ENCODE data around the gene FBRS.

FBRS gene

DNA sequence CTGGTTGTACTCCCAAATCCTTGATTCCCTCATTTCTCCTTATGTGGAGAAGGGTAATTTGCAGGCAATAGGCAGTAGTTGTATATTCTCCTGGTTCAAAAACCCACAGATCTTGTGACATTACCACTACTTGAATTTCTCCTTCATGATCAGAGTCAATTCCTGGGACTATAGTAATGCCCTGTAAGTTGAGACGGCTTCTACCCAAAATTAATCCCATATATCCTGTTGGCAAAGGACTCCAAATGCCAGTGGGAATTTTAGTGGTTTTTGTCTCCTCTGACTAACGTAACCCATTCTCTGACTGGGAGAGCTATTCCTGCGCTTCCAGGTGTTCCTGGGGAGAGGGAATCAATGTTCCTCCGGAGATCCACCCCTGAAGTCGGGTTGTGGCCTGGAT is 36.5 kb upstream of the FBRS start:
- Histone ChIP-seq H2AK5ac (ENCODE audit: low read length, severe bottlenecking) (no peak overlapping the region), H2BK120ac (ENCODE audit: low read depth, low read length) (no peak overlapping the region), H3K9me3 (ENCODE audit: control insufficient read depth, low read length) (no peaks in the 10 kb centered on the region), H3K36me3 (ENCODE audit: control insufficient read depth in 1 of 2, insufficient read depth in 2 of 2, low read depth in 1 of 2, low read length in 2 of 2) (no peaks in the 10 kb centered on the region), H4K91ac (ENCODE audit: low read length) (no peak overlapping the region), H3K27ac (ENCODE audit: low read length, poor library complexity, severe bottlenecking) (no peak overlapping the region), H3K4me1 (ENCODE audit: control insufficient read depth, insufficient read depth, low read depth, low read length) (peaks cover 5% of the 10 kb centered on the region), H3K4me2 (ENCODE audit: low read length, poor library complexity, severe bottlenecking) (no peak overlapping the region), H3K9ac (ENCODE audit: low read length) (no peak overlapping the region), H3K27me3 (ENCODE audit: control insufficient read depth in 1 of 2, insufficient read depth in 1 of 2, low read length in 2 of 2) (peaks cover 3 to 16% of the 10 kb centered on the region in 2 experiments), H3K79me1 (replicated peaks; ENCODE audit: low read length, poor library complexity, severe bottlenecking) (no peaks in the 10 kb centered on the region), H3K18ac (ENCODE audit: low read depth in 1 of 2, low read length in 2 of 2) (no peak overlapping the region), H4K8ac (ENCODE audit: low read length) (no peak overlapping the region), H2BK12ac (ENCODE audit: low read length in 2 of 2) (no peak overlapping the region), H2BK15ac (ENCODE audit: low read depth, poor library complexity, severe bottlenecking) (no peak overlapping the region), H3K4me3 (ENCODE audit: insufficient read depth in 1 of 2, low read depth in 1 of 2, low read length in 2 of 2) (no peak overlapping the region), H3K14ac (ENCODE audit: low read length in 2 of 2) (no peak overlapping the region), H3K4ac (ENCODE audit: low read depth in 1 of 2, low read length in 2 of 2) (no peak overlapping the region), H3K23ac (ENCODE audit: low read length in 2 of 2) (no peak overlapping the region), H2BK5ac (ENCODE audit: low read depth, low read length, poor library complexity, severe bottlenecking) (no peak overlapping the region), H2AFZ (ENCODE audit: low read depth, low read length) (no peak overlapping the region)
- no peak for DNase-seq
- 79% methylated on average over 5 of the region's 5 CpGs for WGBS

DNA sequence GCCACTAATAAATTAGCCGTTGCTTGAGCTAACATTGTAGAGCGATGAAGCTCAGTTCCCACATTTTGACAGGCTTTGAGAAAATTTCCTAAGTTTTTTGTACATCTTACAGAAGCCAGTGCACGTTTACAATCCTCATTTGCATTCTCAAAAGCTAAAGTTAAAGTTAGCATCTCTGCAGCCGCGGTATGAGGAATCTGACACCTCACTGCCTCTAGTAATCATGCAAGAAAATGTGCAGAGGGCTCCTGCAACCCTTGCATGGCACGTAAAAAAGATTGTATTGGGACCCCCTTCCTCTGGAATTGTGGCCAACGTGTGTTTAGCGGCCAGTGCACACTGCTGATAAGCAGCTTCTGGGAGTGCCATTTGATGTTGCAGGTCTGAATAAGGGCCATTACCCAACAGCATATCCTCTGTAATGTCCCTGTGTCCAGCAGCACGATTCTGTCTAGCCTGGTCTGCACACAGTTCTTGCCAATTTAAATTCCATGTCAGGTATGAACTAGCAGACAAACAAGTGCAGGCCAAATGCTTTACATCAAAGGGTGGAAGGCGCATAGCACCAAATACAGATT is 35.7 kb upstream of the FBRS start:
- H4K91ac ChIP-seq (ENCODE audit: low read length), result no peak overlapping the region
- H3K9me3 ChIP-seq (ENCODE audit: control insufficient read depth, low read length), result no peaks in the 10 kb centered on the region
- 68% methylated on average over 9 of the region's 10 CpGs for WGBS
- H3K4me1 ChIP-seq (ENCODE audit: control insufficient read depth, insufficient read depth, low read depth, low read length), result peaks cover 5% of the 10 kb centered on the region
- no peak overlapping the region for H3K4ac ChIP-seq (ENCODE audit: low read depth in 1 of 2, low read length in 2 of 2)
- H2BK5ac ChIP-seq (ENCODE audit: low read depth, low read length, poor library complexity, severe bottlenecking), result no peak overlapping the region
- no peak overlapping the region for H2AK5ac ChIP-seq (ENCODE audit: low read length, severe bottlenecking)
- no peak overlapping the region for H2BK15ac ChIP-seq (ENCODE audit: low read depth, poor library complexity, severe bottlenecking)
- no peak overlapping the region for H2BK12ac ChIP-seq (ENCODE audit: low read length in 2 of 2)
- no peak overlapping the region for H3K9ac ChIP-seq (ENCODE audit: low read length)
- H2AFZ ChIP-seq (ENCODE audit: low read depth, low read length), result no peak overlapping the region
- H3K4me3 ChIP-seq (ENCODE audit: insufficient read depth in 1 of 2, low read depth in 1 of 2, low read length in 2 of 2), result no peak overlapping the region
- no peak overlapping the region for H3K18ac ChIP-seq (ENCODE audit: low read depth in 1 of 2, low read length in 2 of 2)
- H4K8ac ChIP-seq (ENCODE audit: low read length), result no peak overlapping the region
- no peak overlapping the region for H3K14ac ChIP-seq (ENCODE audit: low read length in 2 of 2)
- H3K4me2 ChIP-seq (ENCODE audit: low read length, poor library complexity, severe bottlenecking), result no peak overlapping the region
- no peak overlapping the region for H3K23ac ChIP-seq (ENCODE audit: low read length in 2 of 2)
- H2BK120ac ChIP-seq (ENCODE audit: low read depth, low read length), result no peak overlapping the region
- H3K79me1 ChIP-seq (replicated peaks; ENCODE audit: low read length, poor library complexity, severe bottlenecking), result no peaks in the 10 kb centered on the region
- no peak for DNase-seq
- no peaks in the 10 kb centered on the region for H3K36me3 ChIP-seq (ENCODE audit: control insufficient read depth in 1 of 2, insufficient read depth in 2 of 2, low read depth in 1 of 2, low read length in 2 of 2)
- peaks cover 3 to 16% of the 10 kb centered on the region in 2 experiments for H3K27me3 ChIP-seq (ENCODE audit: control insufficient read depth in 1 of 2, insufficient read depth in 1 of 2, low read length in 2 of 2)
- no peak overlapping the region for H3K27ac ChIP-seq (ENCODE audit: low read length, poor library complexity, severe bottlenecking)

DNA sequence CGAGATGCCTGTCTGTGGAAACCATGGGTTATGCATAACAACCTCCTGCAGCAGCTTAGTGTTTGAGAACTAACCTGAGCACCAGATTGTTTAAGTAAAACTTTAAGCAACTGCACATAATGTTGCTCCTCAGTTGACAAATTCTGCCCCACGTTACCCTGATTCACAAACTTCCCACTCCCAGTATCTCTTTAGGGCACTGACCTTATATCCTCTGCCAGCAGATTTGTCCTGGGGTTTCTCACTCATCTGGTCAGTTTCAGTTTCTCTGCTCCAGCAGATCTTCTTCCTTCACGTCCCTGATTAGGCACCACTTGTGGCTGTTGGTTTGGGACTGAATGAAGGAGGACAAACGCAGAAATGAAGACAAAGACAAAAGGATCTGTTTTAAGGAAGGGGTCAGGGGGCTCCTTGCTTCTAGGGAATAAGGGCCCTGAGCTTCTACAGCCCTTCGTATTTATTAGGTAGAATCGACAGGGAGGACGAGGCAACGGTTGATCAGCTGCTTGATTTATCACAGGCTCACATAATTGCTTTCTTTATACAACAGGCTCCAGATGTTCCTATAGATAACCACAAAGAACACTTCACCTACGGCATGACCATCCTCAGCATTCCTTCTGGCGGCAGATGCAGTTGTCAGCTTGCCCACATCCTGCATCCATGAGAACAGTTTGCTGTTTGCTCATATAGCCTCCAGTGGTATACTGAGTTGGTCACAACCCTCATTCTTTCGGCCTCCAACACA is 34.5 kb upstream of the FBRS start:
- H4K91ac ChIP-seq (ENCODE audit: low read length), result no peak overlapping the region
- H3K14ac ChIP-seq (ENCODE audit: low read length in 2 of 2), result no peak overlapping the region
- H3K4me3 ChIP-seq (ENCODE audit: insufficient read depth in 1 of 2, low read depth in 1 of 2, low read length in 2 of 2), result no peak overlapping the region
- no peak overlapping the region for H3K18ac ChIP-seq (ENCODE audit: low read depth in 1 of 2, low read length in 2 of 2)
- no peak overlapping the region for H3K4ac ChIP-seq (ENCODE audit: low read depth in 1 of 2, low read length in 2 of 2)
- H3K36me3 ChIP-seq (ENCODE audit: control insufficient read depth in 1 of 2, insufficient read depth in 2 of 2, low read depth in 1 of 2, low read length in 2 of 2), result no peaks in the 10 kb centered on the region
- no peak overlapping the region for H2BK12ac ChIP-seq (ENCODE audit: low read length in 2 of 2)
- H3K4me2 ChIP-seq (ENCODE audit: low read length, poor library complexity, severe bottlenecking), result no peak overlapping the region
- H4K8ac ChIP-seq (ENCODE audit: low read length), result no peak overlapping the region
- H2BK15ac ChIP-seq (ENCODE audit: low read depth, poor library complexity, severe bottlenecking), result no peak overlapping the region
- no peak overlapping the region for H2BK5ac ChIP-seq (ENCODE audit: low read depth, low read length, poor library complexity, severe bottlenecking)
- H3K23ac ChIP-seq (ENCODE audit: low read length in 2 of 2), result no peak overlapping the region
- WGBS, result 82% methylated on average over 11 of the region's 11 CpGs
- no peaks in the 10 kb centered on the region for H3K9me3 ChIP-seq (ENCODE audit: control insufficient read depth, low read length)
- H3K79me1 ChIP-seq (replicated peaks; ENCODE audit: low read length, poor library complexity, severe bottlenecking), result no peaks in the 10 kb centered on the region
- H2AFZ ChIP-seq (ENCODE audit: low read depth, low read length), result no peak overlapping the region
- H3K4me1 ChIP-seq (ENCODE audit: control insufficient read depth, insufficient read depth, low read depth, low read length), result peaks cover 3% of the 10 kb centered on the region
- H3K27me3 ChIP-seq (ENCODE audit: control insufficient read depth in 1 of 2, insufficient read depth in 1 of 2, low read length in 2 of 2), result peaks cover 3 to 16% of the 10 kb centered on the region in 2 experiments
- H2BK120ac ChIP-seq (ENCODE audit: low read depth, low read length), result no peak overlapping the region
- H2AK5ac ChIP-seq (ENCODE audit: low read length, severe bottlenecking), result no peak overlapping the region
- H3K9ac ChIP-seq (ENCODE audit: low read length), result no peak overlapping the region
- no peak overlapping the region for H3K27ac ChIP-seq (ENCODE audit: low read length, poor library complexity, severe bottlenecking)
- DNase-seq, result no peak

- Histone ChIP-seq H2BK120ac (ENCODE audit: low read depth, low read length) (no peak overlapping the region), H3K36me3 (ENCODE audit: control insufficient read depth in 1 of 2, insufficient read depth in 2 of 2, low read depth in 1 of 2, low read length in 2 of 2) (no peaks in the 10 kb centered on the region), H2BK15ac (ENCODE audit: low read depth, poor library complexity, severe bottlenecking) (no peak overlapping the region), H3K9ac (ENCODE audit: low read length) (no peak overlapping the region), H3K18ac (ENCODE audit: low read depth in 1 of 2, low read length in 2 of 2) (no peak overlapping the region), H3K4me1 (ENCODE audit: control insufficient read depth, insufficient read depth, low read depth, low read length) (no peaks in the 10 kb centered on the region), H4K8ac (ENCODE audit: low read length) (no peak overlapping the region), H3K27ac (ENCODE audit: low read length, poor library complexity, severe bottlenecking) (no peak overlapping the region), H3K9me3 (ENCODE audit: control insufficient read depth, low read length) (no peaks in the 10 kb centered on the region), H2BK5ac (ENCODE audit: low read depth, low read length, poor library complexity, severe bottlenecking) (no peak overlapping the region), H2AFZ (ENCODE audit: low read depth, low read length) (no peak overlapping the region), H2AK5ac (ENCODE audit: low read length, severe bottlenecking) (no peak overlapping the region), H3K4me3 (ENCODE audit: insufficient read depth in 1 of 2, low read depth in 1 of 2, low read length in 2 of 2) (no peak overlapping the region), H2BK12ac (ENCODE audit: low read length in 2 of 2) (no peak overlapping the region), H3K23ac (ENCODE audit: low read length in 2 of 2) (no peak overlapping the region), H3K4ac (ENCODE audit: low read depth in 1 of 2, low read length in 2 of 2) (no peak overlapping the region), H3K27me3 (ENCODE audit: control insufficient read depth in 1 of 2, insufficient read depth in 1 of 2, low read length in 2 of 2) (peaks cover 3 to 16% of the 10 kb centered on the region in 2 experiments), H4K91ac (ENCODE audit: low read length) (no peak overlapping the region), H3K4me2 (ENCODE audit: low read length, poor library complexity, severe bottlenecking) (no peak overlapping the region), H3K14ac (ENCODE audit: low read length in 2 of 2) (no peak overlapping the region), H3K79me1 (replicated peaks; ENCODE audit: low read length, poor library complexity, severe bottlenecking) (no peaks in the 10 kb centered on the region)
- 93% methylated on average over 9 of the region's 9 CpGs for WGBS
- DNase-seq, result no peak
Measured at GRCh38 chr16:30626236-30626635, 32.0 kb upstream of the FBRS start.

Data from mesenchymal stem cell (in vitro differentiated cells and primary cell).